Neural cell (in vitro differentiated cells): Measurements from ENCODE around the gene PAPPA2.

Source experiments
- EP300 ChIP-seq: fragments of 450-650 bp; conservative IDR thresholded peaks from 2 replicates; pipeline ENCODE4 v1.6.1; 2014; ENCODE audit warnings: antibody characterized with exemption, mild to moderate bottlenecking, moderate library complexity; ENCODE audit not compliant: poor library complexity, severe bottlenecking
- MXI1 ChIP-seq: fragments of 450-650 bp; conservative IDR thresholded peaks from 2 replicates; pipeline ENCODE4 v1.6.1; 2014; ENCODE audit warnings: antibody characterized with exemption, mild to moderate bottlenecking; ENCODE audit not compliant: poor library complexity, severe bottlenecking
- RAD21 ChIP-seq: fragments of 450-650 bp; conservative IDR thresholded peaks from 2 replicates; pipeline ENCODE4 v1.6.1; 2014; ENCODE audit warnings: antibody characterized with exemption, mild to moderate bottlenecking, moderate library complexity
- TF ChIP-seq, protein P1 (sequence below): fragments of 450-650 bp; IDR thresholded peaks from 2 replicates; pipeline ENCODE4 v1.5.1; 2014; ENCODE audit warnings: antibody characterized with exemption, mild to moderate bottlenecking, moderate library complexity; ENCODE audit not compliant: poor library complexity, severe bottlenecking
- TF ChIP-seq, protein P2 (sequence below): IDR thresholded peaks from 2 replicates; pipeline ENCODE4 v1.6.1; 2012; ENCODE audit warnings: borderline replicate concordance

DNA sequence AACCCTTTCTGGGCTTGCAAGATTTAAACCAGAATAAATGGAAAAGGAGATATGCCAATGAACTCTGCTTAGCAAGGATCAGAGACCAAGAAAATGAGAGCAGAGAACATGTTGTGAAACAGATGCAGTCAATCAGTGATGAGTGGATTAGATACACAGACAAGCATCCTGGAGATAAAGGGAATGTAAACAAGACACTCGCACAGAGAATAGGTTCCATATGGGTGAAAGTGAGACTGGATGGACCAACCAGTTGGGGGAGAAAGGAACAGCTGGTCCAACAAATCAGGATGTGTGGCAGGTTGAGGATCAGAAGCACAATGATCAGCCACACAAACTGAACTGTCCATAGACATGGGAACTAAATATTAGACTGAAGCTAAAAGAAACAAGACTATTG is 363.3 kb downstream of the PAPPA2 start:
- TF ChIP-seq, protein P1, sequence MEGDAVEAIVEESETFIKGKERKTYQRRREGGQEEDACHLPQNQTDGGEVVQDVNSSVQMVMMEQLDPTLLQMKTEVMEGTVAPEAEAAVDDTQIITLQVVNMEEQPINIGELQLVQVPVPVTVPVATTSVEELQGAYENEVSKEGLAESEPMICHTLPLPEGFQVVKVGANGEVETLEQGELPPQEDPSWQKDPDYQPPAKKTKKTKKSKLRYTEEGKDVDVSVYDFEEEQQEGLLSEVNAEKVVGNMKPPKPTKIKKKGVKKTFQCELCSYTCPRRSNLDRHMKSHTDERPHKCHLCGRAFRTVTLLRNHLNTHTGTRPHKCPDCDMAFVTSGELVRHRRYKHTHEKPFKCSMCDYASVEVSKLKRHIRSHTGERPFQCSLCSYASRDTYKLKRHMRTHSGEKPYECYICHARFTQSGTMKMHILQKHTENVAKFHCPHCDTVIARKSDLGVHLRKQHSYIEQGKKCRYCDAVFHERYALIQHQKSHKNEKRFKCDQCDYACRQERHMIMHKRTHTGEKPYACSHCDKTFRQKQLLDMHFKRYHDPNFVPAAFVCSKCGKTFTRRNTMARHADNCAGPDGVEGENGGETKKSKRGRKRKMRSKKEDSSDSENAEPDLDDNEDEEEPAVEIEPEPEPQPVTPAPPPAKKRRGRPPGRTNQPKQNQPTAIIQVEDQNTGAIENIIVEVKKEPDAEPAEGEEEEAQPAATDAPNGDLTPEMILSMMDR: no peak
- TF ChIP-seq RAD21 (no peak), EP300 (no peak), MXI1 (no peak)
- TF ChIP-seq, protein P2, sequence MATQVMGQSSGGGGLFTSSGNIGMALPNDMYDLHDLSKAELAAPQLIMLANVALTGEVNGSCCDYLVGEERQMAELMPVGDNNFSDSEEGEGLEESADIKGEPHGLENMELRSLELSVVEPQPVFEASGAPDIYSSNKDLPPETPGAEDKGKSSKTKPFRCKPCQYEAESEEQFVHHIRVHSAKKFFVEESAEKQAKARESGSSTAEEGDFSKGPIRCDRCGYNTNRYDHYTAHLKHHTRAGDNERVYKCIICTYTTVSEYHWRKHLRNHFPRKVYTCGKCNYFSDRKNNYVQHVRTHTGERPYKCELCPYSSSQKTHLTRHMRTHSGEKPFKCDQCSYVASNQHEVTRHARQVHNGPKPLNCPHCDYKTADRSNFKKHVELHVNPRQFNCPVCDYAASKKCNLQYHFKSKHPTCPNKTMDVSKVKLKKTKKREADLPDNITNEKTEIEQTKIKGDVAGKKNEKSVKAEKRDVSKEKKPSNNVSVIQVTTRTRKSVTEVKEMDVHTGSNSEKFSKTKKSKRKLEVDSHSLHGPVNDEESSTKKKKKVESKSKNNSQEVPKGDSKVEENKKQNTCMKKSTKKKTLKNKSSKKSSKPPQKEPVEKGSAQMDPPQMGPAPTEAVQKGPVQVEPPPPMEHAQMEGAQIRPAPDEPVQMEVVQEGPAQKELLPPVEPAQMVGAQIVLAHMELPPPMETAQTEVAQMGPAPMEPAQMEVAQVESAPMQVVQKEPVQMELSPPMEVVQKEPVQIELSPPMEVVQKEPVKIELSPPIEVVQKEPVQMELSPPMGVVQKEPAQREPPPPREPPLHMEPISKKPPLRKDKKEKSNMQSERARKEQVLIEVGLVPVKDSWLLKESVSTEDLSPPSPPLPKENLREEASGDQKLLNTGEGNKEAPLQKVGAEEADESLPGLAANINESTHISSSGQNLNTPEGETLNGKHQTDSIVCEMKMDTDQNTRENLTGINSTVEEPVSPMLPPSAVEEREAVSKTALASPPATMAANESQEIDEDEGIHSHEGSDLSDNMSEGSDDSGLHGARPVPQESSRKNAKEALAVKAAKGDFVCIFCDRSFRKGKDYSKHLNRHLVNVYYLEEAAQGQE: no peak
